Stimulated activated CD4-positive, alpha-beta T cell treated with anti-CD3 and anti-CD28 coated beads, Interleukin-2, amount 100 ng/mL, for 48 hours (primary cell): ENCODE results near the gene RARS2.
"Not testable (repeated sequence)": the region's sequence is repeated elsewhere in the genome, so short reads cannot be mapped to it uniquely, and the experiment has no call there.

Source experiments
- DNase-seq, 2 donors: peaks; one replicate each; pipeline ENCODE4 v3.0.0-alpha.2; 2020

Gene RARS2

GRCh38 chr6:87489326-87489725 lies 100.5 kb downstream of the RARS2 start:
- DNase-seq: not testable (repeated sequence)

- DNase-seq: no peak
Observed at GRCh38 chr6:87487555-87487954, 102.2 kb downstream of the RARS2 start.

GRCh38 chr6:87484491-87484890 lies 105.3 kb downstream of the RARS2 start:
- no peak for DNase-seq

- DNase-seq: no peak
Observed at GRCh38 chr6:87483929-87484328, 105.9 kb downstream of the RARS2 start.

- DNase-seq: no peak
Observed at GRCh38 chr6:87482366-87482765, 107.4 kb downstream of the RARS2 start.

GRCh38 chr6:87481931-87482330 lies 107.9 kb downstream of the RARS2 start:
- DNase-seq: no peak

- peak in 1 of 2 donors; percentile 49 for DNase-seq
Observed at GRCh38 chr6:87473419-87473903, 116.3 kb downstream of the RARS2 start.

- peak; percentile 78 to 82 for DNase-seq
Observed at GRCh38 chr6:87472525-87473418, 117.0 kb downstream of the RARS2 start, which contains the start of gene SLC35A1. TSS of gene SLC35A1 (plus strand) at chr6:87472974. CDS start at chr6:87473004, 30 bp downstream.

- DNase-seq: no peak
Observed at GRCh38 chr6:87465051-87465450, 124.7 kb downstream of the RARS2 start.
